ENCODE data around the gene TRAM2. TPM values are rescaled to one million over a fixed set of nuclear protein-coding genes. Genes with fewer than 3 reads are reported as not detected.

Gene TRAM2
- total and polyA plus RNA-seq, 10 of the 15 experiments (the other 5 are each of a cell fraction or from before 2014, with no cell fraction given): 2.5 to 15.0 (median 11.0) TPM

DNA sequence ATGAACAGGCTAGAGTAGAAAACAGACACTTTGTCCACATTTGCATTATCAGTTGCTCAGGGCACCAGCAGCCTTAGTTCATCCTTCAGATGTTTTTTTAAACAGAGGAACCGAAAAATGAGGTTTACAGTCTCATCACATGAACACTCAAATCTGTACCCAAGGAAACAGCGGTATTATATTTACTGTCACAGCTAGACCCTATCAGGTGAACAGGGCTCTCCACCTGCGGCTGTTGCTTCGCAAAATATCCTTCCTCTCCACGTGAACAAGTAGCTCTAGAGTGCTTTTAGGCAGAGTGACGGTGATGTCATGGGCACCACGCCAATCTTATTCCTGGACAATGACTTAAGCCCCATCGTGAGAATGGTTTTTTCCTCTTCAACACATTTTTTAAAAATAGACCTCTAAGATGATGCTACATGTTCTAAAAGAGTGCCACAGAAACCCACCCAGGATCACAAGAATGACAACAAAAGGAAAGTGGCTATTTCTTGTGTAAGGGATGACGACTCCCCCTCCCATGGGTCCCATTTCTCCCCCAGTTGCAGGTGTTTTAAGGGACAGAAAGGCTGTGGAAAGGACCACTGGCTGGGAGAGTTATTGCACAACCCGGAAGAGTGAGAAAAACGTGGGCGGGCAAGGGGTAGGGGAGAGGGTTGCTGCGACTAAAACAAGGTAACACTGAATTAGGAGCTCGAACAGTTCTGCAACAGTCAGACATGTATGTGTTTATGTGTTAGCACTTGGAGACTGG lies 79.0 kb downstream of the TRAM2 start (continued):
- peak; percentile 100 for TF ChIP-seq ATF2 (IDR thresholded peaks at IDR 0.05; ENCODE audit: low read length)
- TF ChIP-seq TAF1 (IDR thresholded peaks at IDR 0.05; ENCODE audit: borderline replicate concordance, low read depth, low read length): peak; percentile 39; the same call in 1 of the 2 replicates
- TF ChIP-seq FOXK2 (IDR thresholded peaks at IDR 0.05): no peak
- TF ChIP-seq SREBF2 (IDR thresholded peaks at IDR 0.05; ENCODE audit: low read length): no peak
- no peak for TF ChIP-seq CTCF (IDR thresholded peaks at IDR 0.05 in 2 of 3, conservative IDR thresholded peaks at IDR 0.05 in 1 of 3; ENCODE audit: control insufficient read depth in 2 of 3, extremely low read depth in 1 of 3, insufficient read depth in 1 of 3, low read depth in 3 of 3, low read length in 3 of 3)
- TF ChIP-seq EZH2 (IDR thresholded peaks at IDR 0.05; ENCODE audit: borderline replicate concordance, control insufficient read depth, low read depth, low read length): no peak
- no peak for TF ChIP-seq REST (IDR thresholded peaks at IDR 0.05; ENCODE audit: low read depth, low read length)
- peak; percentile 94 for TF ChIP-seq CREM (IDR thresholded peaks at IDR 0.05; ENCODE audit: low read depth)
